A549 treated with CpdA at 1 μM for 4 hours (cell line): ENCODE results near the gene MIR17HG. TPM values are rescaled to one million over a fixed set of nuclear protein-coding genes. Genes with fewer than 3 reads are reported as not detected.

Experiments
- total RNA-seq: library from RNA; stranded (reverse); fragments of 200-300 nt; extraction: Qiagen RNA extraction; gene quantifications from 5 replicates; pipeline ENCODE4 v1.2.3, GENCODE V29; 2022; ENCODE audit warnings: low read depth

MIR17HG gene
- total RNA-seq, result 0.83 to 1.5 TPM (median 1.4 TPM) in 5 replicates

DNA sequence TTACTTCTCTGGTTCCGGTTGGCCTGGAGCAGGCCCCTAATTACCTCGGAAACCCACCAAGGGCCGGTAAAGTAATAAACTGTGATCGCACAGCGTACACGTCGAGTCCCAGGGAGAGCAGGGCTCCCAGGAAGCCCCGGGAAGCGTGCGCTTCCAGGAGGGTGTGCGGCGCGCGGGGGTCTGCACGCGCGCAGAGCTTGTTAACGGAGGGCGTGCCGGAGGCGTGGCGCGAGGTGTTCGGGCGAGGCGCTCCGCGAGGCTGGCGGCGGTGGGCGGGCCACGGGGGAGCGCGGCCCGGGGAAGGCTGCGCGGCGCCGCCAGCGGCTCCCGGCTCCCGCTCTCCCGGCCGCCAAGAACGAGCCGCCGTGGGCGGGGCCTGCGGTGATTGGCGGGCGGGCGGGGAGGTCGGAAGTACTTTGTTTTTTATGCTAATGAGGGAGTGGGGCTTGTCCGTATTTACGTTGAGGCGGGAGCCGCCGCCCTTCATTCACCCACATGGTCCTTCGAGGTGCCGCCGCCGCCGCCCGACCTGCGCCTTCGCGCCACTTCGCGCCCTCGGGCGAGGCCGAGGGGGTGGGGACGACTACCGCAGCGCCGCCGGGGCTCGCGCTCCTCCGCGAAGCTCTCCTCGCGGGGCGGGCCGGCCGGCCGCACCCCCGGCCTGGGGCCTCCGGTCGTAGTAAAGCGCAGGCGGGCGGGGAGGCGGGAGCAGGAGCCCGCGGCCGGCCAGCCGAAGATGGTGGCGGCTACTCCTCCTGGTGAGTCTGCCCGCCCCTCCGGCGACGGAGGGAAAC is at the start of gene MIR17HG:
Gene MIR17HG (plus strand): TSS at position 486 of the 794 bp plus-strand sequence.

DNA sequence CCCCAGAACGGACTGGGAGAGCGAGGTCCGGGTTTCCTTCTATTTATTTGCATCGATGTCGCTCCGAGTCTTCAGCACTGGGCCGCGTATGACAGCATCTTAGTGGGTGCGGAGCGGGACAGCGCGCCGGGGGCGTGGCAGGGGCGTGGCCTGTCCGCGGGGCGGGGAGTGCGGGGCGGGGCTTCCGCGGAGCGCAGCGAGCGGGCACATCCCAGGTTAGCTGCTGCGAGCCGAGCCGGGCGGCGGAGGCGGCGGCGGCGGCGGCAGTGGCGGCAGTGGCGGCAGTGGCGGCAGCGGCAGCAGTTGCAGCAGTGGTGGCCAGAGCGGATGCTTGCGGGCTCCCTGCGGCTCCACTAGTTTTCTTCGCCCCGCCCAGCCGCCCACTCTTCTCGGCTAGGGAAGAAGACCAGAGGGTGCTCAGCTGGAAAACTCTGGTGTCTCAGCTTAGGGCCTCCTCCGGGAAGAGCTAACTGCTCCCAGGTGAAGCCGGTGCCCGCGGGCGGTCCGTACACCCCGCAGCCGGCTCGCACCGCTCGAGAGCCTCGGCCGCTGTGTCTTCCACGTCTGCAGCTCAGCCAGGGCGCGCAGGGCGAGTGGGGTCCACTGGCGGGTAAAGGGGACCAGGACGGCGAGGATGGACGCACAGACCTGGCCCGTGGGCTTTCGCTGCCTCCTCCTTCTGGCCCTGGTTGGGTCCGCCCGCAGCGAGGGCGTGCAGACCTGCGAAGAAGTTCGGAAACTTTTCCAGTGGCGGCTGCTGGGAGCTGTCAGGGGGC is 51.1 kb downstream of the MIR17HG start, which contains the start of gene GPC5:
Gene GPC5 (plus strand): TSS at position 209 of the 776 bp plus-strand sequence.

Other genes starting within 250 kb of the MIR17HG start
- not detected in 5 replicates for gene GPC5, start 50.9 kb downstream of the MIR17HG start, total RNA-seq